ENCODE results near the gene USP49. TPM values are rescaled to one million over a fixed set of nuclear protein-coding genes. Genes with fewer than 3 reads are reported as not detected.

USP49 gene
- total and polyA plus RNA-seq, 2 experiments from 2014 or later = 0.97 to 1.2 TPM

DNA sequence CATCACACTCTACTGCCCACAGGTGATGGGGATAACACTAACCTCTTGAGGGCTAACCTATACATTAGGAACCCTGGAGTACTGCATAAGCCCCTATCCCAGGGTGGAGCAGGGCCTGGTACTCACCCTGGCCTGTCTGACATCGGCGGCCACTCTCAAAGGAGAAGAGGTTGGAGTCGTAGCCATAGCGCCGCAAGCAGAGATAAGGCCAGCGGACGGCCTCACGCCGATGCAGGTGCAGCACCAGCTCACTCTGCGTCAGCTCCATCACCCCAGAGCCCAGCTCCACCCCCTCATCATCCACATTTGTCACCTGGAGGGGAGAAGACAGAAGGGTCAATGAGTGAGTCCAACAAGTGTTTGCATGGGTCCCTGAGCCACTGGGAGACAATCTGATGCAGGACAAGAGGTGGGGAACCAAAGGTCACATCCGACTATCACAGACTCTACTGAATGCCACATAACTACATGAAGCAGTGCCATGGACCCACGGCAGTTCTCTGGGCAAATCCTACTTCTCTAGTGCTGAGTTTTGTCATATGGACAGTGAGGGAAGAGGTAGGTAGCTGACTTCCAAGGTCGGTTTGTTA is 119.8 kb downstream of the USP49 start:
- DNase-seq = no peak
- no peaks in the 10 kb centered on the region for H3K9me3 ChIP-seq (ENCODE audit: low read depth)
- H3K4me2 ChIP-seq (ENCODE audit: unreplicated experiment) = no peak overlapping the region
- H3F3A ChIP-seq (ENCODE audit: insufficient read depth) = no peaks in the 10 kb centered on the region
- peaks cover 7% of the 10 kb centered on the region; the same call in 1 of the 2 replicates for H3K79me2 ChIP-seq (ENCODE audit: insufficient read depth)
- H3K27ac ChIP-seq = no peak overlapping the region
- WGBS, 2 experiments (ENCODE audit: low coverage in 1 of 2, low lambda C conversion rate in 2 of 2, missing lambda C conversion rate in 2 of 2) = 94 to 96% methylated on average over 13 of the region's 13 CpGs
- TF ChIP-seq EZH2 (IDR thresholded peaks at IDR 0.05; ENCODE audit: insufficient read depth, poor library complexity, severe bottlenecking) (no peak), EZH2phosphoT487 (IDR thresholded peaks at IDR 0.05; ENCODE audit: insufficient read depth, low read depth) (no peak)
- H3K9me2 ChIP-seq (ENCODE audit: insufficient read depth) = no peaks in the 10 kb centered on the region
- H3K36me3 ChIP-seq (ENCODE audit: low read depth) = peaks cover 13% of the 10 kb centered on the region; the same call in 1 of the 2 replicates
- H3K4me1 ChIP-seq (ENCODE audit: insufficient read depth) = peaks cover 9% of the 10 kb centered on the region; the same call in 1 of the 2 replicates
- no peak overlapping the region for H3K4me3 ChIP-seq
- H4K20me1 ChIP-seq (ENCODE audit: insufficient read depth) = no peaks in the 10 kb centered on the region
- in situ Hi-C loops (cut with MboI) = no loop called here
- H2AFZ ChIP-seq = no peak overlapping the region
- no peak overlapping the region for H3K9ac ChIP-seq
- no peaks in the 10 kb centered on the region for H3K27me3 ChIP-seq (replicated peaks; ENCODE audit: insufficient read depth)

DNA sequence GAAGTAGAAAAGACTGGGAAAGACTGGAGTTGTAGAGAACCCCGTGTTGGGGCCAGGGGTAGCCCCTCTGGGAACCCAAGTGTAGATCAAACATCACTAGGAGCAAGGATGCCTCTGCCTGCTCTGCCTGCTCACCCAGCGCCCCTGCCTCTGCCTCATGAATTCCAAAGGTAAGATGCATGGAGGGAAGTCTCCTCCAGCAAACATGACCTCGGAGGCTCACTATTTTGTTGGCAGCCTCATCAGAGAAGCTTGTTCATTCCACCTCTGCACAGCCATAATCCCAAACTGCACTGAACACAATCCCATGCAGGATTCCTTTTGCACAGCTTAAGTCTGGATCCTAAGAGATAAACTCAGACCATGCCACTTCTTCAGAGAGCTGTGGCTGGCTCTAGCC is 120.3 kb downstream of the USP49 start:
- in situ Hi-C loops (cut with MboI) = no loop called here
- Histone ChIP-seq H3K79me2 (ENCODE audit: insufficient read depth) (peaks cover 7% of the 10 kb centered on the region; the same call in 1 of the 2 replicates), H2AFZ (no peak overlapping the region), H3K27me3 (replicated peaks; ENCODE audit: insufficient read depth) (no peaks in the 10 kb centered on the region), H3K4me1 (ENCODE audit: insufficient read depth) (peaks cover 9% of the 10 kb centered on the region; the same call in 1 of the 2 replicates), H3K4me2 (ENCODE audit: unreplicated experiment) (no peak overlapping the region), H3K9ac (no peak overlapping the region), H3F3A (ENCODE audit: insufficient read depth) (no peaks in the 10 kb centered on the region), H3K36me3 (ENCODE audit: low read depth) (peaks cover 13% of the 10 kb centered on the region; the same call in 1 of the 2 replicates), H3K4me3 (no peak overlapping the region), H3K9me2 (ENCODE audit: insufficient read depth) (no peaks in the 10 kb centered on the region), H3K9me3 (ENCODE audit: low read depth) (no peaks in the 10 kb centered on the region), H4K20me1 (ENCODE audit: insufficient read depth) (no peaks in the 10 kb centered on the region), H3K27ac (no peak overlapping the region)
- WGBS, 2 experiments (ENCODE audit: low coverage in 1 of 2, low lambda C conversion rate in 2 of 2, missing lambda C conversion rate in 2 of 2) = 67 to 74% methylated on average over 3 of the region's 3 CpGs
- DNase-seq = peak; percentile 57
- TF ChIP-seq EZH2phosphoT487 (IDR thresholded peaks at IDR 0.05; ENCODE audit: insufficient read depth, low read depth) = no peak
- TF ChIP-seq EZH2 (IDR thresholded peaks at IDR 0.05; ENCODE audit: insufficient read depth, poor library complexity, severe bottlenecking) = no peak

DNA sequence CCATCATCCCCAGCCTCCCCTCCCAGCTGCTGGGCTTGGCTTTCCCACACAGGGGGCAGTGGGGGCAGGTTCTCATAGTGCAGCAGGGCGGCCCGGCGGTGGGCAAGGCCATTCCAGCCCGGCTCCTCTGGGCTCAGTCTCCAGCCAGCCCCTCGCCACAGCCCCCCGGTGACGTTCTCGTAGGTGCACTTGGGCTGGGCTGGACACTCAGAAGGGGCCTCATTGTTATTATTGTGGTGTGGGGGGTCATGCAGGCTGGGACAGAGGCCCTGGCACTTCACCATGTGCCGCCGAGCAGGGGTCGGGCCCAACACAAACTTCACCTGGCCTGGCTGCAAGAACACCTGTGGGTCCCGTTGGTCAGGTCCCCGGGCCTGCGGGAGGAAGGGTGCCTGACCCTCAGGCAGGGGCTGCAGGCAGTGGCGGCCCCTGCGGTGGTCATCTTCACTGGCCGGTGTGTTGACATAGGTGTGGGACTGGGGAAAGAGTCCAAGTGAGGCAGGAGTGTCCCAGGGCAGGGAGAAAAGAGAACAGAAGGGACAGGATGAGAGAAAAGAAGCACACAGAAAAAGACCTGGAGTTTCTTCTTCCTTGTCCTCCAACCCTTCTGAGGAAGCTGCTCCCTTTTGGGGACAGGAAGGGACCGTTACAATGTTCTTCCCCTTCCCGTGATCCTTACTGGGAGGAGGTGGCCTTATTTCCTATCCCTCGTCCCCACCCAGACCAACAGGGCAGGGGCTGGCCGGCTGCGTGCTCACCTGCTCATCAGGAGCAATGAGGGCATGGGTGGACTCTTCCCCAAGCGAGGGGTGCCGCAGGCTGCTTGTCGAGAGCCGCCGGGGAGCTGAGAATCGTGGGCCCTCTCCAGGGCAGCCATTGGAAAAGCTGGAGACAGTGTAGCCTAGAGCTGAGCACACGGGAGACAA is 123.9 kb downstream of the USP49 start:
- Histone ChIP-seq H3K4me3 (no peak overlapping the region), H3K9ac (no peak overlapping the region), H2AFZ (no peak overlapping the region), H3K79me2 (ENCODE audit: insufficient read depth) (no peaks in the 10 kb centered on the region), H3F3A (ENCODE audit: insufficient read depth) (0 out of 2 replicates have a peak, but pooled peaks cover under 1% of the 10 kb centered on the region), H3K9me3 (ENCODE audit: low read depth) (no peaks in the 10 kb centered on the region), H3K27me3 (replicated peaks; ENCODE audit: insufficient read depth) (no peaks in the 10 kb centered on the region), H3K9me2 (ENCODE audit: insufficient read depth) (no peaks in the 10 kb centered on the region), H3K4me1 (ENCODE audit: insufficient read depth) (peaks cover 16% of the 10 kb centered on the region), H4K20me1 (ENCODE audit: insufficient read depth) (no peaks in the 10 kb centered on the region), H3K4me2 (ENCODE audit: unreplicated experiment) (no peak overlapping the region), H3K27ac (no peak overlapping the region), H3K36me3 (ENCODE audit: low read depth) (peaks cover 13% of the 10 kb centered on the region; the same call in 1 of the 2 replicates)
- TF ChIP-seq EZH2 (IDR thresholded peaks at IDR 0.05; ENCODE audit: insufficient read depth, poor library complexity, severe bottlenecking) (no peak), EZH2phosphoT487 (IDR thresholded peaks at IDR 0.05; ENCODE audit: insufficient read depth, low read depth) (no peak)
- WGBS, 2 experiments (ENCODE audit: low coverage in 1 of 2, low lambda C conversion rate in 2 of 2, missing lambda C conversion rate in 2 of 2) = 91 to 94% methylated on average over 25 to 29 of the region's 29 CpGs
- in situ Hi-C loops (cut with MboI) = no loop called here
- DNase-seq = no peak

DNA sequence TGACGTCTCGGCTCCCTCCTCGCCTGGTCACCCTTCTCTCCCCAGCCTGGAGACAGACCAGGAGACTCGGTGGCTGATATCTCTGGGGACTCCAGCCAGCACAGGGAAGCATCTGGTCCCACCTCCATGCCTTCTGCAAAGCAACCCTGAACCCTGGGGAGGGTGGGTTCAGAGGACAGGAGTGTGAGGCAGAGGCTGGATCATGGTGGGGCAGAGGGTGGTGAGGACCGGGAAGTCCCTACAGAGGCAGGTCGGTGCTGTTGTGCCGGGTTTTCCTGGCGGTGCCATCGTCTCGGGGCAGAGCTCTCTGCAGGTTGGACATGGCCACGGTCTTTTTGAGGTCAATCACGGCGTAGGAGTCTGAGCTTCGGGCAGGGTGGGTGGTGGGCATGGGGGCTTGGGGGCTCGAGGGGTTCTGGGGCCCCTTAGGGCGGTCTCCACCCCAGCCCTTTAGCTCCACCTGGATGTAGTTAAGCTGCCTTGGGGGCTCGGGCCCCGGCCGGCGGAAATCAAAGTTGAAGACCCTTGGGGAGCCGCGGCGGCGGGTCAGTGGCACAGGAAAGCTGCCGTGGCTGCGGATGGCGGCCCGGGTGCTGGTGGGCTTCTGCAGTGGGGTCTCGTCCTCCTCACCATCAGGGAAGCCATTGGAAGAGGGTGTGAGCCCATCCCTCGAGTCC is 124.7 kb downstream of the USP49 start:
- Histone ChIP-seq H3K79me2 (ENCODE audit: insufficient read depth) (no peaks in the 10 kb centered on the region), H3K27me3 (replicated peaks; ENCODE audit: insufficient read depth) (no peaks in the 10 kb centered on the region), H3F3A (ENCODE audit: insufficient read depth) (0 out of 2 replicates have a peak, but pooled peaks cover 6% of the 10 kb centered on the region), H3K27ac (no peak overlapping the region), H3K4me1 (ENCODE audit: insufficient read depth) (peaks cover 22% of the 10 kb centered on the region), H3K4me3 (no peak overlapping the region), H3K36me3 (ENCODE audit: low read depth) (peaks cover 13% of the 10 kb centered on the region; the same call in 1 of the 2 replicates), H3K9me3 (ENCODE audit: low read depth) (no peaks in the 10 kb centered on the region), H2AFZ (no peak overlapping the region), H3K9ac (no peak overlapping the region), H3K9me2 (ENCODE audit: insufficient read depth) (no peaks in the 10 kb centered on the region), H4K20me1 (ENCODE audit: insufficient read depth) (no peaks in the 10 kb centered on the region), H3K4me2 (ENCODE audit: unreplicated experiment) (no peak overlapping the region)
- WGBS, 2 experiments (ENCODE audit: low coverage in 1 of 2, low lambda C conversion rate in 2 of 2, missing lambda C conversion rate in 2 of 2) = 89 to 92% methylated on average over 23 to 30 of the region's 30 CpGs
- TF ChIP-seq EZH2 (IDR thresholded peaks at IDR 0.05; ENCODE audit: insufficient read depth, poor library complexity, severe bottlenecking) = no peak
- TF ChIP-seq EZH2phosphoT487 (IDR thresholded peaks at IDR 0.05; ENCODE audit: insufficient read depth, low read depth) = no peak
- in situ Hi-C loops (cut with MboI) = no loop called here
- DNase-seq = no peak

Measured in GM23248 (cell line).